HG03520 (cell line): ENCODE data around the gene ATP8A2.

ENCODE experiments used
- ATAC-seq: cut with Tn5 transposase; IDR thresholded peaks from one replicate; pipeline ENCODE4 v1.9.1; 2021; ENCODE audit warnings: mild to moderate bottlenecking, moderate library complexity; ENCODE audit not compliant: unreplicated experiment

The ATP8A2 gene

GRCh38 chr13:25608181-25608580 lies 236.4 kb downstream of the ATP8A2 start:
- ATAC-seq, result no peak

DNA sequence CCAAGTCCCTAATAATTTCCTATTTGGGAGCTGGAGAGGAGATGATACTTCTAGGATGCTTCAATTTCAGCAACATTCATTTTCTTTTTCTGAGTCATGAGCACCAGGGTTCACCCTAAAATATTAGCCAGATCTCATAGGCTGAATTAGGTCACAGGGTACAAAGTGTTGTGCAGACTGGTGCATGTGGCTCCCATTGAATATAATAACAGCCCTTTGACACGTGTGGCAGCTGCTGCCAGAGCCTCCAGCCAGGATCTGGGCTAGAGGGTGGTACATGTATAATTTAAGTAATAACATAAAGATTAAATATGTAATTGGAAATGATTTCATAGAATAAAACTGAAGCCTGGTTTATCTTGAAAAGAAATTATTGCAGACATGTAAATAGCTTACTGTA lies 244.9 kb downstream of the ATP8A2 start:
- no peak for ATAC-seq

DNA sequence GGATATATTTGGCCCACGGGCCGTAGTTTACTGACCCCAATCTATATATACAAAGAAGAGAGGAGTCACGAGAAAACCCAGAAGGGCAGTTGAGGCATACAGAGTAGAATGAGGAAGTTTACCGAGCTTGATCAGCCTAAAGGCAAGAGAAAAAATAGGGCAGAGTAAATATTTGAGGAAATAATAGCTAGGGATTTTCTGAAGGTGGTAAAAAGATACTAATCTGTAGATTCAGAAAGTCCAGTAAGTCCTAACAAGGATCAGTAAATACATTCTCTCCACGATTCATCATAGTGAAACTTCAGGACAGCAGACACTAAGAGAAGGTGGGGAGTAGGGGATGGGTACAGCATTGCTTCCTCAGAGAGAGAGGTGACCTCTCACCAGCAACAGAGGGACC lies 248.1 kb downstream of the ATP8A2 start:
- no peak for ATAC-seq

- no peak for ATAC-seq
Observed at GRCh38 chr13:25625414-25625813, 253.6 kb downstream of the ATP8A2 start.

DNA sequence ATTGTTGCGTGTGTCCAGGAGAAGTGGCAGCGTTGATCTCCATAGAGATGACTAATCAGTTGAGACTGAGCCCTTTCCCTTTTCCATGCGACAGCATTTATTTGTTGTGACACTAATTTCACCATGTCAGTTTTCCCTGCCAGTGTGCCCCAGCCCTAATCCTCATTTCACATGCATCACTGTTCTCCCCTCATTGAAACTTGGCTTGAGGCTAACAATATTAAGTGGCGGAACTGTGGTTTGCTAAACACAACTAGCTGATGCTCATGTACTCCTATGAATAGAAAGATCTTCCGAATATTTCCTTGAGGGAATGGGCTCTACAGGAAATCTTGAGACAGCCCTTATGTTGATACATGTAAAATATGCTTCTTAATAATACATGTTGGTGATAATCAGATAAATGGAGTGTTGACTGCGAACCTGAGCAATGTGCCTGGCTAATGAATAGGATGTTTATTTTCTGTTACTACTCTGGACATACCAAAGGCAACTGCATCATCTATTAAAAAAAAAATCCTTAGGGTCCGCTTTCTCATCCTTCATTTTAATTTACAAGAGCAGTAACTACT lies 258.6 kb downstream of the ATP8A2 start:
- no peak for ATAC-seq

DNA sequence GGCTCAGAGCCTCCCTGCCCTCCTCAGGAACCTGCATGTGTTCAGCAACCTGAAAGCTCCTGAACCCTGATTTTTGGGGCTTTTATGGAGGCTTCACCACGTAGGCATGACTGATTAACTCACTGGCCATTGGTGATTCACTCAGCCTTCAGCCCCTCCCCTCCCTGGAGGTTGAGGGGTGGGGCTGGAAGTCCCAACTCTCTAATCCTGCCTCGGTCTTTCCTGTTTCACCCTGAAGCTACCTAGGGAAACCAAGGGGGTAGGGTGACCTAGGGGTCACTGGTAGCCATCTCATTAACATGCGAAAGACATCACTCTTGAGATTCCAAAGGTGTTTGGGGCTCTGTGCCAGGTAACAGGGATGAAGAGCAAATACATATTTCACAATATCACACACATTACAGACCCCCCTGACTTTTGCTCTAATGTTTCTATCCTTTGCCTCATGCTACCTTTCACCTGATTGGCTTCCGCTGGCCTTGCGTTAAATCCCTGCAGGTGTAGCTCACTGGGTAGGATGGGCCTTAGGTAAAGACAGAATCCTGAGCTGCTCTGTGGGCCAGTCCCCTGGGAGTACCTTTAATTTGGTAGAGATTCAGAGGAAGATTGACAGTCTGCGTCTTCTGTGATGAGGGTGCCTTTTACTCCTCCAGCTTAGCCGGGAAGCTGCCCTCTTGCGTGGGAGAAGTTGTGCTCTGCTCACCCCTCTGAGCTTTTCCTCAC lies 260.6 kb downstream of the ATP8A2 start:
- ATAC-seq, result no peak

- ATAC-seq, result no peak
Observed at GRCh38 chr13:25633093-25633492, 261.3 kb downstream of the ATP8A2 start.

DNA sequence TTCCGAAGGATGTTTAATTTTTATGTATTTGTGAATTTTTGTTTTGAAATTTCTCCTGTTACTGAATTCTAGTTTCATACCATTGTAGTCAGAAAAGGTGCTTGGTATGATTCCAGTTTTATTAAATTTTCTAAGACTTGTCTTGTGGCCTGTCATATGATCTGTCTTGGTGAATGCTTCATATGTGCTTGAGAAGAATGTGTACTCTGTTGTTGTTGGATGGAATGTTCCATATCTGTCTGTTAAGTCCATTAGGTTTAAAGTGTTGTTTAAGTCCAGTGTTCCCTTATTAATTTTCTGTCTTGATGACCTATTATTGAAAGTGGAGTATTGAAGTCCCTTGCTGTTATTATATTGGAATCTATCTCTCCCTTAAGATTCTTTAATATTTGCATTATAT lies 273.9 kb downstream of the ATP8A2 start:
- no peak for ATAC-seq

DNA sequence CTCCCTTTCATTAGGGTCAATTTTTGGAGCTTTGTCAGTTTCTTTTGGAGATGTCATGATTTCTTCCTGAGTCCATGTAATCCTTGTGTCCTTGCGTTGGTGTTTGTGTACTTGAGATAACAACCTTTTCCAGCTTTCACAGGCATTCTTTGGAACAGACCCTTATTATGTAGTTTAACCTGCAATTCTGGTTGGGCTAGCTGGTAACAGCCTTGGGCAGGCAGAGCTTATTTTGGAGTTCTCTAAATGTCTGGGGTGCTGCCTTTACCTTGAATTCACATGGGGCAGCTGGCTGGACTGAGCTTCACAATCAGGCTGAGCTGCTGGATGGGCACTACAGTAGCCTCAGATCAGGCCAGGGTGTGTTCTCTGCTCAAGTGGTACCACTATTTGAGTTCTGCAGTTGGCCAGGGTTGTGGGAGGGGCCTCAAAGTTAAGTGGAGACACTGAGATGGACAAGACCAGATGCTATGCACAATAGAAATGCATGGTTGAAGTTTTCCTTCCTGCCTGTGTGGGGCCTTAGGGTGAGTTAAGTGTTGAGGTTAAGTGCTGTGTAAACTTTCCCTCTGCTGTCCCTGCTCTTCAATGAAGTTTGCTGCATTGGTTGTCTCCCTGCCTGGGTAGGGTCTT lies 277.3 kb downstream of the ATP8A2 start:
- no peak for ATAC-seq

GRCh38 chr13:25652764-25653163 lies 281.0 kb downstream of the ATP8A2 start:
- no peak for ATAC-seq

- ATAC-seq, result no peak
Observed at GRCh38 chr13:25654322-25654721, 282.5 kb downstream of the ATP8A2 start.

GRCh38 chr13:25657157-25657556 lies 285.4 kb downstream of the ATP8A2 start:
- ATAC-seq, result no peak

- no peak for ATAC-seq
Observed at GRCh38 chr13:25659091-25659795, 287.5 kb downstream of the ATP8A2 start.

DNA sequence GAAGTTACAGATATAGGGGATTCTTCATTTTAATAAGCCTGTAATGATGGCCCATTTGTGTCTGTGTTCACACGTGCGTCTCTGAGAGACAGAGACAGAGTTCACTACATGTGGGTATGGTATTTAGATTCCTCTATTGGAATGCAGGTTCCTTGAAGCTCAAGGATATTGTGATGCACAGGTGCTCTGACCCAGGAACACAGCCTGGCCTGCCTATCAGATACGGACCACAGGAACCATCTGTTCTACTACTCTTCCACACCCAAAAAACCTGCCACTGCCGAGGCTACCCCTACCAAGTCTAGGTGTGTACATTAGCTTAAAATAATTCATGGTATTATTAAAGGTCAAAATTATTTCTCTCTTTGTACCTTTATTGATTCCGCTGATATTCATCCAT lies 289.2 kb downstream of the ATP8A2 start:
- ATAC-seq, result no peak

DNA sequence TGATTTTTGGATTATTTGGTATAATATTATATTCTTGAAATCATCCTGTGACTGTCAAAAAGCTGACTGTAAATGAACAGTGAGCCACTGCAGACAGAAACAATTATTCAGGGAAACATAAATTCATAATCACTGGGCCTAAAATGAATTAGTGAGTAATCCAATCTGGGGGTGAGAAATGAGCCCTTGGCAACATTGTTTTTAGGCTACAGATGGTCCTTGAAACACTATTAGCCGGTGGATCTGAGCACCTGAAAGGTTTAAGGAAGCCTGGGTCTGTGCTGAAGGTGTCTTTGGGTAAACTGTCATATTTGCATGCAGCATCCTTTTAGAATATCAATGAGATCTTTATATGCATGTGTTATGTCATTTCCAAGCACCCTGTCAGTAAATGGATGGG lies 290.7 kb downstream of the ATP8A2 start:
- ATAC-seq, result no peak

- no peak for ATAC-seq
Observed at GRCh38 chr13:25668345-25668744, 296.6 kb downstream of the ATP8A2 start.

DNA sequence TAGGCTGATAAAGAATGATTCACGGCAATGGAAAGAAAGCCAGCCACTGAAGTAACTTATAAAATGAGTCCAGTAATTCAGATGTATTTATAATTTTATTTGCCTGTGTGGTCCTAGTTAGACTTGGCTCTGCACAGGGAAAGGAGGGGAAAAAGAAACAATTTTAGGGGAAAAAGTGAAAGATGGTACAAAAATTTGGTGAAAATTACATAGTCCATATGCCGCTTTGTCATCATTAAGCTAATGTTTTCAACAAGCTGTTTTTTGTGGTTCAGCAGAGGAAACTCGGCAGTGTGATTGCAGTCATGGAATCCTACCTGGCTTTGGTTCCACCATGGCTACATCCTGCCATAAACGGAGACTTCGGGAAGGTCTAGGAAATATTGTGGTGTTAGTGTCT lies 301.9 kb downstream of the ATP8A2 start:
- ATAC-seq, result no peak

DNA sequence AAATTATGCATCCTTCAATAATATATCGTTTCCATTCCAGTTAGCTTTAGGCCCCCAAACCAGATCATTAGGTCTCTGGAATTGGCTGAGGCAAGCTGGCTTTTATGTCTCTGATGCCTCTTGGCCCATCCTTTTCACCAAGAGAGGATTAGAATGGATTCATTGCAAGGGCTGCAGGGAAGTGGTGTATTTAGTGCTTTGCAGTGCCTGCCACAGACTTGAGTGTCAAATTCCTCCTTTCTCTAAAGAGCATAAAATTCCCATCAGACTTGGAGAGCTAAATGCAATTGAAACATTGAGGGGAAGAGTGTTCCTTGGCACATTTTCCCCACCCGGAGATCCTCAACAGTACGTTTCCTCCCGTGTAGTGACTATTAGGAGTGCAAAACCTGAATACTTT lies 302.6 kb downstream of the ATP8A2 start:
- ATAC-seq, result no peak

- no peak for ATAC-seq
Observed at GRCh38 chr13:25675060-25675459, 303.3 kb downstream of the ATP8A2 start.

- no peak for ATAC-seq
Observed at GRCh38 chr13:25677956-25678355, 306.2 kb downstream of the ATP8A2 start.

DNA sequence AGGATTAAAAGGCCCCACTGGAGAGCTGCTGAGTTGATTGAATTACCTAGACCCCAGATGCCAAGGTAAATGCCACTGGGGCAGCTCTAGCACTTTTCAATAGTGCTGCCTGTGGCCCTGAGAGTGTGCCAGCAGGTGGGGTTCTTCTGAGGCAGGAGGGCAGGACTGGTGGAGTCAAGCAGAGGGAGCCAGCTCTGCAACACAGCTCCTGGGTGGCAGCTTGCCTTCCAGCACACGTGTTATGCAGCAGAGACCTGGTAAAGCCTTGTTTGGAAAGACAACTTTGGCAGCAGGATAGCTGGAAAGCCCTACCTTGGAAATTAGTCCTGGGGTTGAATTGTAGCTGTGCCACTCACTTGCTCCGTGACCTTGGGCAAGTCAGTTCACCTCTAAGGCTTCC lies 306.6 kb downstream of the ATP8A2 start:
- ATAC-seq, result no peak

DNA sequence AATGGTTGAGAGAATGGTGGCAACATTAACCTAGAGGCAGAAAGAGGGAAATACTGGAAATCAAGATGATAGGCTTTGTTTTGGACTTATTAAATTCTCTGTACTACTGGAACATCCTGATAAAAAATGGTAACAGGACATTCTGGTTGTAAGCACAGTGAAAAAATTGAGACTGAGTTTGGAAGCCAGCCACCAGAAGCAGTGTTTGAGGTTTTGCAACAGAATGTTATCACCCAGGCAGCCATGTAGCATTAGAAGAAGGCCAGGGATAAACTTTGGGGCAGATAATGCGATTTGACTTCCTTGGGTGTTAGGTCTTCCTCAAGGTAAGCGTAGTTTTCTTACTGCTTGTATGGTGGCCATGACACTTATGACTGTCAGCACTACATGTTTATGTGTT lies 307.4 kb downstream of the ATP8A2 start:
- no peak for ATAC-seq
